ENCODE results near the gene SNX22.
"Not testable (repeated sequence)": the region's sequence is repeated elsewhere in the genome, so short reads cannot be mapped to it uniquely, and the experiment has no call there.

The SNX22 gene

DNA sequence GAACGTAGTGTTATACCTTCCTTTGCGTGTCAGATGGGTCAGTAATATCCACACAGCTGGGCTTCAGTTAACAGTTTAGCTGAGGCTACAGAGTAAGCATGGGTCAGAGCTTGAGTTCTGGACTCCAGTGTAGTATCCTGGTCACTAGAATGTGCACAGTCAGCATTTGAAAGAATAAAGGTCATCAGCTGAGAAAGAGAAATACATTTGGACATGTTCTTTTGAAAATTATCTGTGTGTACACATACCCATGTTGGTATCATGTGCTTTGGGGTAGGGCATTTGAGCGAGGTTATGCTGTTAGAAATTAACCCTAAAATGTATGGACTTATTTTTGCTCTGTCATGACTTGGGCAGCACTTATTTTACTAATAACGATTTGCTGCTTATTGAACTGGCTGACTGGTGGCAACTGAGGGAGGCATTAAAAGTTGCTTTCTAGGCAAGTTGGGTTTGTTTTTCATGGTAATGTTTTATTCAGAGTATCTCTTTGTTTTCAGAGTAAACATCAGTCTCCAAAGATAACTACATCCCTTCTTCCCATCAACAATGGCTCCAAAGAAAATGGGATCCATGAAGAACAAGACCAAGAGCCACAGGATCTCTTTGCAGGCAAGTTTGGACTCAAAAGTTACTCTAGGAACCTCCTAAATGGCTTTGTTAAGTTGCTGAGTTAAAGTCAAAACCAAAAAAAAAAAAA lies 39.3 kb upstream of the SNX22 start:
- TF ChIP-seq, protein P1, sequence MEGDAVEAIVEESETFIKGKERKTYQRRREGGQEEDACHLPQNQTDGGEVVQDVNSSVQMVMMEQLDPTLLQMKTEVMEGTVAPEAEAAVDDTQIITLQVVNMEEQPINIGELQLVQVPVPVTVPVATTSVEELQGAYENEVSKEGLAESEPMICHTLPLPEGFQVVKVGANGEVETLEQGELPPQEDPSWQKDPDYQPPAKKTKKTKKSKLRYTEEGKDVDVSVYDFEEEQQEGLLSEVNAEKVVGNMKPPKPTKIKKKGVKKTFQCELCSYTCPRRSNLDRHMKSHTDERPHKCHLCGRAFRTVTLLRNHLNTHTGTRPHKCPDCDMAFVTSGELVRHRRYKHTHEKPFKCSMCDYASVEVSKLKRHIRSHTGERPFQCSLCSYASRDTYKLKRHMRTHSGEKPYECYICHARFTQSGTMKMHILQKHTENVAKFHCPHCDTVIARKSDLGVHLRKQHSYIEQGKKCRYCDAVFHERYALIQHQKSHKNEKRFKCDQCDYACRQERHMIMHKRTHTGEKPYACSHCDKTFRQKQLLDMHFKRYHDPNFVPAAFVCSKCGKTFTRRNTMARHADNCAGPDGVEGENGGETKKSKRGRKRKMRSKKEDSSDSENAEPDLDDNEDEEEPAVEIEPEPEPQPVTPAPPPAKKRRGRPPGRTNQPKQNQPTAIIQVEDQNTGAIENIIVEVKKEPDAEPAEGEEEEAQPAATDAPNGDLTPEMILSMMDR (IDR thresholded peaks at IDR 0.05; ENCODE audit: low read depth, low read length), result no peak
- DNase-seq (ENCODE audit: extremely low read depth, low read depth), result no peak

DNA sequence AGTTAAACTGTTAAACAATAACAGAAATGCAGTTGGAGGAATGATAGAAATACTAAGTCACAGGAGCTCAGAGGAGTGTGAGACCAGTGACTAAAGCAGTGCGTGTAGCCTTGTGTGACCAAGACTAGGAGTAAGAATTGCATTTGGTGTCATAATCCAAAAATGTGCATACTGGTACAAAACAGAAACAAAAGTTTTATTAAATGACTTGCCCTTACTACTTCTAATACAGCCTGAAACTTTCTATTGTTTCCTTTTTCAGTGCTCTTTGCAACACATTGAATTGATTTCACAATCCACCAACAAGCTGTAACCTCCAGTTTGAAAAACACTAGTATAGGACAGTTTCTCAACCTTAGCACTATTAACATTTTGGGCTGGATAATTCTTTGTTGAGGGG lies 38.6 kb upstream of the SNX22 start:
- DNase-seq (ENCODE audit: extremely low read depth, low read depth), result no peak
- TF ChIP-seq, protein P1 (IDR thresholded peaks at IDR 0.05; ENCODE audit: low read depth, low read length), result no peak

DNA sequence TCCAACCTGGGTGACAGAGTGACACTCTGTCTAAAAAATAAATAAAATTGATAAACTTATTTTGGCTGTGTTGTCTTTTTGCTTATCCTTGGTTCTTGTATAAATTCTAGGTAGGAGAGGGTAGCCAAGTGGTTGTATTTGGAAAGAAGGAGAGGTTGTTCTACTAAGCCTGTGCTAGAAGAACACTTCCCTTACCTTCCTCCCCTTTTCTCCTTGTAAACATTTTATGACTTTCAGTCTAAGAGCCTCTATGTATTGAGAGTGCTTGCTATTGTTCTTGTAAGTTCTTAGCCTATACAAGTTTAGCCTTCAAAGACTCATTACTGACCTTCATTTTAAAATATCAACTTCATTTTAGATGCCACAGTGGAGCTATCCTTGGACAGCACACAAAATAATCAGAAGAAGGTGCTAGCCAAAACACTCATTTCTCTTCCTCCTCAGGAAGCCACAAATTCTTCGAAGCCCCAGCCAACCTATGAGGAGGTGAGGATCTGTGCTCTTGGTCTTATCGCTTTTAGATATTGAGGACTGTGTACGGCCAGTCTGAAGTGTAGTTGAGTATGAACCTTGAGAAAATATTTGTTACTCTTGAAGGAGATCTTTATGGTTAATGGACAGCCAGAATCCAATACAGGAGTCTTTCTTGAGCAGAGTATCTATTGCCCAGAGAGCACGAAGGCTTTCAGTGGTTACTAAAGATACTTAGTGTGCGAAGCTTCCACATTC lies 33.6 kb upstream of the SNX22 start:
- DNase-seq (ENCODE audit: extremely low read depth, low read depth), result no peak
- TF ChIP-seq, protein P1 (IDR thresholded peaks at IDR 0.05; ENCODE audit: low read depth, low read length), result no peak

DNA sequence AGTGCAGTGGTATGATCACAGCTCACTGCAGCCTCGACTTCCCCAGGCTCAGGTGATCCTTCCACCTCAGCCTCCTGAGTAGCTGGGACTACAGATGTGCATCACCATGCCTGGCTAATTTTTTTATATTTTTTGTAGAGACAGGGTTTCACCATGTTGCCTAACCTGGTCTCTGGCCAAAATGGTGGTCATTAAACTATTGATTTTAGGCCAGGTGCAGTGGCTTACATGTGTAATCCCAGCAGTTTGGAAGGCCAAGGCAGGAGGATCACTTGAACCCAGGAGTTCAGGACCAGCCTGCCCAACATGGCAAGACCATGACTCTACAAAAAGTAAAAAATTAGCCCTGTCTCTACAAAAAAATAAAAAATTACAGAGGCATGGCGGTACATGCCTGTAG lies 31.2 kb upstream of the SNX22 start:
- DNase-seq (ENCODE audit: extremely low read depth, low read depth), result not testable (repeated sequence)

DNA sequence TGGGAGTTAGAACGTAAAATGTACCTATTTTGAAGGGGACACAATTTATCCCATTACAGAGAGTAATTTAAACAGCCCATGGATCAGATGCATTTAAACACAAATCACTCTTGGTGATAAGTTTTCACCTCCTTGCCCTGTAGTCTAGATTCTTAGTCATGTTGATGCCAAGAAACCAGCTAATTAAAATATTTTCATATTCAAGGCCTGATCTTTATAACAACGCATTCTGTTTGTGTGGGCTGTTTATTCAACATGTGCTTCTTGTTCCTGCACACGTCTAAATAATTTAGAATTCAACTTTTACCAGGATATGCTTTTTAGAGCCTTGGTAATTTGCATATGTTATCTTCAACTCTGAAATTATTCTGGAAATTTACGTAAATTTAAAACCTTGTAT lies 29.9 kb upstream of the SNX22 start:
- TF ChIP-seq, protein P1 (IDR thresholded peaks at IDR 0.05; ENCODE audit: low read depth, low read length), result no peak
- no peak for DNase-seq (ENCODE audit: extremely low read depth, low read depth)

DNA sequence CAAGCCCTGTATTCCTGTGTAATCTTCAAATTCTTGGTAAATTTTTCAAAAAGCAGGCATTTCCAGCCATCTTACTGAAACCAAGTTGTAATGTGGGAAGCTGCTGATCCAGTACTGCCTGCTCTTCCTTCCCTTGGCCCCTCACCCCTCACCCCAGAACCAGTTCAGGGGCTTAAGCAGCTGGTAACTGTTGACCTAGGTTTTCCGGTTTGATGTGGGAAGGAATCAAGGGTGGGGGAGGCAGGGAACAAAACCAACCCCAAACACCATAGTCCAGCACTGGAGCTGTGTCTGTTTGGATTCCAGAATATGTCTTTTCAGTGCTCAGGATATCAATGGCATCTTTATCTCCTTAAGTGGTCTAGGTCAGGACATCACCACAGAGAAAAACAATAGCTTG lies 29.1 kb upstream of the SNX22 start:
- TF ChIP-seq, protein P1 (IDR thresholded peaks at IDR 0.05; ENCODE audit: low read depth, low read length), result no peak
- DNase-seq (ENCODE audit: extremely low read depth, low read depth), result no peak

DNA sequence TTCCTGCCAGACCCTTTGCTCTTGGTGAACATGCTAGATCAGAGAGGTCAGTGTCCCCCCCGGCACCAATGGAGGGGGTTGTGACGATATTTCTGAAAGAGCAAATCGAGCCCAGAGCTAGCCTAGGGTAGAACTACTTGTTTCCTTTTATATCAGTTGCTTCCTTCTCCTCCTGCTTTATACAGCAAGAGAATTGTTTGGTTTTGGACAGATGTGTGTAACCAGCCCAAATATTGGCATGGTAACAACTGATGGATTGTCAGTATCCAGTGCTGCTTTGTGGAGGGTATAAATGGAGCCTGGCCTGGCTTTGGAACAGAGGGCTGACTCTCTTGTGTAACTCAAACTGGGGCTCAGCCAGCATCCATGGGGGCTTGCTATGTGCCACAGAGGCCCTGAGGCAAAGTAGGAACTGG lies 28.6 kb upstream of the SNX22 start:
- no peak for DNase-seq (ENCODE audit: extremely low read depth, low read depth)
- TF ChIP-seq, protein P1 (IDR thresholded peaks at IDR 0.05; ENCODE audit: low read depth, low read length), result no peak
